ENCODE data around the gene SEMA4C.
"Not testable (repeated sequence)": the region's sequence is repeated elsewhere in the genome, so short reads cannot be mapped to it uniquely, and the experiment has no call there.

SEMA4C gene

DNA sequence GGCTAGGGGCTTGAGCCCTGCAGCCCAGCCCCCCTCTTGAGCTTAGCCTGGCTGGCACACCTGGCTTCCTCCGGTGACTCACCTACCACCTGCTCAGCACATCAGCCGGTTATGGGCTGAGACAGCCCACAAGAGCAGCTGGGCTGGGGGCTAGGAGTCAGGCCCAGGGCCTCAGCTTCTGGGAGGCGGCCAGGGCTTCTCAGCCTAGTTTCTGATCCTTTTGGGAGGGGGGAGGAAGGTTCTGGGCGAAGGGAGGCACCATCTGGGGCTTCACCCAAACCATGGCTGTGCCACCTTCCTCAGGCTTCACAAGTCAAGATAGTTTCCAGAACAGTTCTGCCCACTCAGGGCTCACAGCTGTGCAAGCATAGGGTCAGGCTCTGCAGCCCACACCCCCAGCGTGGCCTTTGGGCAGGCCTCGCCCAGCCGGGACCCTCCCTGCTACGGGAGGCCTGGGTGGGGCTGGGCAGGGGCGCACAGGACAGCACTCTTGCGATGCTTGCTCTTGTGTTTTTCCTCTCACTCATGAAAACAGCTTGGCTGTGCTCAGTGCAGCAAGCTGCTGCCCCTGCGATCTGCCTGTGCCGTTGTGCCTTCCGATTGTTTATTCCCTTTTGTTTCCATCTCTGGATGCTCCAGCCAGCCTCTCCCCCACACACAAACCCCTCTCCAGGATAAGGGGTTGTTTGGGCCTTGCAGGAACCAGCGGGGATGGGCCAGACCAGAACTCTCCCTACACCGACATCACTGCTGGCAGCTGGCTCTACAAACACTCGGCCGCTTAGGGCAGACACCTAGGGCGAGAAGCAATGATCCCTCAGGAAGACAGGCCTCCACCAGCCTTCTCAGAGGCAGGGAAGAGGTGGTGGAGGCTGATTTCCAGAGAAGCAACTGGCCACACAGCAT lies 26.1 kb upstream of the SEMA4C start:
- peak; percentile 65 for DNase-seq

DNA sequence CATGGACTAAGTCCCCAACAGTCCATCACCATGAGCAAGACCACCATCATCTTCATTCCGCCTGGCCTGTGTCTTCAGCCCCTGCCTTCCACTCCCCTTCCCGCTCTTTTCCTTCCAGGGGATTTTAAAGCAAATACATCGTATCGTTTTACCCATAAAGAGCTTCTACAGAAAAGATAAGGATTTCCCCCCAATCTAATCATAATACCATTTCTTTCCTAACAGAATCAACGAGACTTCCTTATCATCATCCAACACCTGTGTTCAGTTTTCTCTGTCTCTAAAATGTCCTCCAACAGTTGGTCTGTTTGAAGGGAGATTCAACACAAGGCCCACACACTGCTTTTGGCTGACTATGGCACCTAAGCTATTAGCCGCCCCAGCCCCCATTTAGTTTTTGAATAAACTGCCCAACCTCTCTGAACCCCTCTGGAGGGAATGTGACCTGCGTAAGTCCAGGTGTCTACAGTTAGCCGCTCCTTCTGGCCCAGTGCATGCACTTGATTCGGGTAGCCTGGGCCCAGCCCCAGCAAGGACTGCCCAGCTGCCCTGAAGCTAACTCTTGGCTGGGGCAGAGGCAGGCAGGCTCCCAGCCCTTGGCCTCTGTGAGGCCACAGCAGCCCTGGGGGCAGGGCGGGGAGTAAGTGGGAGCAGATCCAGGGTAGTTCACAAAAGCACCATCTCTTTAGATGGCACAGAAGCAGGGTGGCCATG lies 25.3 kb upstream of the SEMA4C start:
- DNase-seq: no peak

DNA sequence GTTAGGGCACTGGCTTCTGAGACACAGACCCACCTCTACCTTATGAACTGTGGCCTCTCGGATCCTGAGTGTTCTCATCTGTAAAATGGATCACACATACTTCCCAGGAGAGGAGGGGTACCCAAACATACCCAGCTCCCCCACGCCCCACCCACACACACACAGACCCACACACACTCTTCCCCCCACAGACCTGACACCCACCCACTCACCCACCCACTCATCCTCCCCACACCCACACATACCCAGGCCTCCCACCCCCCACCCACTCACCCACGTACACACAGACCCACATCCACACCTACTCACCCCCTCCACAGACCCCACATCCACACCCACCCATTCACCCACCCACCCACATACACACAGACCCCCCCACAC lies 24.3 kb upstream of the SEMA4C start:
- no peak for DNase-seq

DNA sequence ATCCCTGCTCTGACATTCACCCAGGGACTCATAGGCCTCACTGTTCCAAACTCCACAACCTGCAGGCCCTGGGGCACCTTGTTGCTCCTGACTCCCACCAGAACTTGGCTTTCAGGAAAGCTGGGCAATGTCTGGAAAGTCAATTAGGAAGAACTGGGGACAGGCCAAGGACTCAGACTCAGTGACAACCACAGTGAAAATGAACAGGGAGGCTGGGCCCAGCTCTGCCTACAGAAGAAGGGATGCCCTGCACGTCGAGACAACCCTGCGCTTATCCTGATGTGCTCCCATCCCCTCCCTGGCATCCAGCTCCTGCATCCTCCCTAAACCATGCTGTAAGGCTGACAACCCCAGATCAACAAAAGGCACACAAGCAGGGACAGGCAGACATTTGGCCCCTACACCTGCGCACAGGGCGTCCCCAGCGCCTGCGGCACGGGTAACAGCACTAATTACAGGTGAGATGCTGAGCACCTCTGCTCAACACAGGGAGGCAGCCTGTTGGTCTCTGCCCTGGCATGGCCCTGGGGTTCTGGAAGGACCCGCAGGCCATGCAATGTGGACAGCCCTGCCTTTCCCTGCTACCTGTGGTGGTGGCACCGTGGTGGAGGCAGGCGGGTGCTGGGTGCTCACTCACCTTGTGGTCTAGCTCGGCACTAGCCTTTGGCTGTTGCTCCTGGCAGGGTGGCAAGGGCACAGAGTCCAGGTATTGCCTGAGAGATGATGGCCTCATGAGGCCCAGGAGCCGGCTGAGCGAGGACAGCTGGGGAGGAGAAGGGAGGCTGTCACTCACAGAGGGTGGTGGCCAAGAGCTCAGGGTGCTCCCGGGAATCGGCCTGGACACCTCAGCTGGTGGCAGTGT lies 23.6 kb upstream of the SEMA4C start:
- DNase-seq: no peak

DNA sequence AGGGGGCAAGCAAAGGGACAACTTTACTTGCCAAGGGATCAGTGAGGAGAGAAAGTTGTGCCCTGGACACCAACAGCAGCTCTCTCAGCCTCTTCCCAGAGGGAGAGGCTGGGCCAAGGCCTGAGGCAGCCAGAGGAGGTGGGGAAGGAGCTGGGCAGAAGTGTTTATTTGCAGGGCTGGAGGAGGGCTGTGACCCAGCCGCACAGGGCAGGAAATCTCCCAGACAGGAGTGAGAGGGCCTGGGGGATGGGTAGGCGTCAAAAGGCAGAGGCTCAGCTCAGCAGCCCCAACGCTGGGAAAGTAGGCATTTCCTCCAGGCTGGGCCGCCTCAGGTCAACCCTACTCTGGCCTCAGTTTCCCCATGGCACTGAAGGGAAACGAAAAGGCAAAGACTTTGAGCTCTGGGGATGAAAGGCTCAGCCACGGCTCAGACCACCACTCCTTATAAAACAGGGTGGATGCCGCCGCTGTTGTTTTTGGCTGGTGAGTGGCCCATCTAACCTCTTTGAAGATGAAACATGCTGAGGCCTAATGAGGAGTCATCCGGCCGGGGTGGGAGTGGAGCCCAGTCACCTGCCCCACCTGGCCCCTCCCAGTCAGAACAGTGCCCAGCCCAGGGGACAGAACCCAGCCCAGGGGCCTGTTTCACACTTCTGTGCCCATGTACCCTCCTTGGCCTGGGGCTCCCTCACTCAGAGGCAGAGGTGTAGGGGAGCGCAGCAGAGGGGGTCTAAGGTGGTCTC lies 21.9 kb upstream of the SEMA4C start:
- no peak for DNase-seq

DNA sequence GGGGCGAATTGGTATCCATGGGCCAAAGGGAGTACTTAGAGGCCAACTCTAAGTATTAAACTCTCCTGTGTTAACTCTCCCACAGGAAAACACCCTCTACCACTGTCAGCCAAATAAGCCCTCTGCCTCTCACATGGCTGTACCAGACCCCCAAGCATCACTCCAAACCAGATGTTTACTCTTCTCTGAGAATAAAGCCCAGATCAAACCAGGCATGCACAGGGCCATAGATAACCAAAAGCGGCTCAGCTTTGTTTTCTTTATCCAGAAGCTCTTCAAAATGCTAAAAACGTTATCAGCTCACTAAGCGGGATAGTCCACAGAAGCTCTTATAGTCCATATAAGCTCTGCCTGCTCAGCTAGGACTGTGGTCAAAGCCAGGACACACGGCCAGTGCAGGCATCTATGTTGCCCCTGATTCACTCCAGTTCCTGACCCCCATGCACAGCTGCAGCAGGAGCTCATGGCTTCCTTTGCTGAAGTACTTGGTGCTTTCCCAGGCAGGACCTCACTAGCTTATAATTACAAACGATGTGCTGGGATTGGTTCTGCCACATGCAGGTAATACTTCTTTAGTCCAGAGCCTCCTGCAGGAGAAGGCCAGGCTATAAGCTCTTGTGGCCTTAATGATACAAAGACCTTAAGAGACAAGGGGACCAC lies 21.0 kb upstream of the SEMA4C start:
- DNase-seq: no peak

DNA sequence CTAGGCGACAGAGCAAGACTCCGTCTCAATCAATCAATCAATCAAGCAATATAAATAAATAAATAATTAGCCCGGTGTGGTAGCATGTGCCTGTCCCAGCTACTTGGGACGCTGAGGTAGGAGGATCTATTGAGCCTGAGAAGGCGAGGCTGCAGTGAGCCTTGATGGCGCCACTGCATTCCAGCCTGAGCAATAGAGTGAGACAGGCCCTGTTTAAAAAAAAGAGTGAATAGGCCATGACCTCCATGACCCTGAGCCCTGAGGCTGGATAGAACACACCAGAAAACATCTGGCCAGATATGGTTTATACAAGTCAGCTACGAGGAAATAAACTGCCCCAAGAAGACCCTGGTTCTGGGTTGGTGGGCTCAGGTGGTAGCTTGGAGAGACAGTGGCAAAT lies 20.4 kb upstream of the SEMA4C start:
- no peak for DNase-seq

DNA sequence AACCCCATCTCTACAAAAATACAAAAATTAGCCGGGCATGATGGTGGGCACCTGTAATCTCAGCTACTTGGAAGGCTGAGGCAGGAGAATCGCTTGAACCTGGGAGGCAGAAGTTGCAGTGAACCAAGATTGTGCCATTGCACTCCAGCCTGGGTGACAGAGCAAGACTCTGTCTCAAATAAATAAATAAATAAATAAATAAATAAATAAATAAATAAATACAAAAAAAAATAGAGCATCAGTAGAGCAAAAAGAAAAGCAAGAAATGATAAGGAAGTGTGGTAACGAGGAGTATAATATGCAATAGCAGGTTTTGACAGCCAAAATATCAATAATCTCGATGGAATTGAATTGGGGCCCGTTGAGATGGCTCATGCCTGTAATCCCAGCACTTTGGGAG lies 19.6 kb upstream of the SEMA4C start:
- not testable (repeated sequence) for DNase-seq

DNA sequence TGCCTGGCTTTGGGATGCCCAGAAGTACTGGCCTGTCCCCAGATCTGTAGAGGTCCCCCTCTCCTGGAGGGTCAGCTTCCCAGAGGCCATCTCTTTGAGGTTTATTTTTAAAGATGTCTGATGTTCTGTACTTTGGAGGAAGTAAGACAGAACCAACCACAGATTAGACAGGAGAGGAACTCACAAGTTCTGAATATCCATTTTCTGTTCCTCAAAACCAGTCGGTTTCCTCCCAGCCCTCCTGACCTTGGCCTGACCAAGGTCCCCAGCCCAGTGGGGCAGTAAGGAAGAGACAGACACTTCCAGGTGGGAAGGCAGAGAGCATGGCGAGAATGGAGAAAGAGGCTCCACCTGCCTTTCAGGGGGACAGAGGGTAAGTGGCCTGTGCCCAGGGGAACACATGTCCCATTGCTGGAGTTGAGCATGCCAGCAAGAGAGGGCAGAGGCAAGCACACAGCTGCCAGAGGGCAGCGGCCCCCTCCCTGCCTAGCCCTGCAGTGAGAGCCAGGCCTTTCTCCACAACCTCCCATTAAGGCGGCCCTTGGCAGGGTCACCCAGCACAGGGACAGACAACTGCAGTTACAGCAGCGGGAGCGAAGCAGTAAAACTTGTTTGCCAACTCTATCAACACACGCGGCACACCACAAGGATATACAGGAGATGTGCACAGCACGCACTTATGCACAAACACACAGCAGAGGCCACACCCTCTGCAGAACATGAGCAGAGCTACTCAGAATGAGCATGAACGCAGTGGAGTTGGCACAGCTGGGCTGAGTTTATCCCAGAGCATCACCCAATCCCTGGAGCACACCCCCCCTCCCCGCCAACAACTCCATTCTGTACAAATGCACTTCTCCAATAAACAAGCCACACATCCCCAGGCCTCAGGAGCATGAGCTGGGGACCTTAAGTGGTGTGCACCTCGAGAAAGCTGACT lies 18.5 kb upstream of the SEMA4C start:
- DNase-seq: no peak

DNA sequence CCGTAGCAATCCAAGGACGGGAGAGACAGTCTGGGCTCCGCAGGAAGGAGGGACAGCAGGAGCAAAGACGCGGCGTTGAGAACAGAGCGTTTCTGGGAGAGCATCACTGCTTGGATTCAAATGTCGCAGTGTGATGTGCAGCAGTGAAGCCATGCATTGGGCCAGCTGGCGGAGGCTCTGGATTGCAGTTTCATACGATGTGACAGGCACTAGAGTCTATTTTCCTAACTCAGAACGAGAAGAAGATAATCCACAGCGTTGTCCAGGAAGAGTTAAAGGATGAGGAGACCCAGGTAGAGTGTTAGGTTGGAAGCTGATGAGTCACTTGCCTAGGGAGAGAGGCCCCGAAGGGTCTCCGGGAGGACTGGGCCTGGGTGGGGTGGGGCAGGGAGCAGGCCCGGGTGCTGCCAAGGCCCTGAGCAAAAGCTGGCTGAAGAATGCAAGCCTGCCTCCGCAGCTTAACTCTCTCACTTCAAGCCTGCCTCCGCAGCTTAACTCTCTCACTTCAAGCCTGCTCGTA lies 17.7 kb upstream of the SEMA4C start:
- DNase-seq: no peak

DNA sequence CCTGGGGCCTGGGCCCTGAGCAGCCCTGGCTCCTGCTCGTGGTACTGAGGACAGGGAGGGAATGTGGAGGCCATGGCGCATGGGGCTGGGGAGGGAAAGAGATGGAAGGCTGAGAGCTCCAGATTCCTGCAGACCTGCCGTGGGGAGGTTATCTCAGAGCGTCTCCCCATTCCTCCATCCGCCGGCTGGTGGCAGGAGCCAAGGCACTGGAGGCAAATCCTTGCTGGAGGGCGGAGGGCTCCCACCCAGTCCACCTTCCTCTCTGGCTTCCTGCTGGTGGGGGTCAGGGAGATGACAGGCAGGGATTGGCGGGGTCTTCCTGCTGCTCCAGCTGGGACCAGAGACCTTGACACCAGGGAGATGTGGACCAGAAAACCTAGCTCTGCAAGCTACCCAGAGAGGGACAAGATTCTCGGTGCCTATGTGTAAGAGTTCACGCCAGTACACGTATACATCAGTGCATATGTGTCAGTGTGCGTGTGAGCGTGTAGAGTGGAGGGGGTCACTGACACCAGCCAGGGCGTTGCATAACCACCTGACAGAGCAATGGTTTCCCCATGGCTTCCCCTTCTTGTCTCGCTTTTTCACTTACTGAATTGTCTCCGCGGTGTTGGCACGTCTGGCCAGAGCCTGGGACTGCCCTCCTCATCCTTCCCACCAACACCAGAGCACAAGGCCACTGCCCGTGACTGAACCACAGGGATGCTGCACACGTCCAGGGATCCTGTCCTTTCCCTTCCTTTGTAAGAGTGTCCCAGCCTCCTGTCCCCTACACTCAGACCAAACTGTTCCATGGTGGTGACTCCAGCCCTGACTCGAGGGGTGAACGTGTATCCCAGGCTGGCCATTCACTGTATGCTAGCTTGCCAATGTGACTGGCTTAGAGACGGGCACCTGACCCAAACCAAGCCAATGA lies 15.8 kb upstream of the SEMA4C start:
- no peak for DNase-seq

DNA sequence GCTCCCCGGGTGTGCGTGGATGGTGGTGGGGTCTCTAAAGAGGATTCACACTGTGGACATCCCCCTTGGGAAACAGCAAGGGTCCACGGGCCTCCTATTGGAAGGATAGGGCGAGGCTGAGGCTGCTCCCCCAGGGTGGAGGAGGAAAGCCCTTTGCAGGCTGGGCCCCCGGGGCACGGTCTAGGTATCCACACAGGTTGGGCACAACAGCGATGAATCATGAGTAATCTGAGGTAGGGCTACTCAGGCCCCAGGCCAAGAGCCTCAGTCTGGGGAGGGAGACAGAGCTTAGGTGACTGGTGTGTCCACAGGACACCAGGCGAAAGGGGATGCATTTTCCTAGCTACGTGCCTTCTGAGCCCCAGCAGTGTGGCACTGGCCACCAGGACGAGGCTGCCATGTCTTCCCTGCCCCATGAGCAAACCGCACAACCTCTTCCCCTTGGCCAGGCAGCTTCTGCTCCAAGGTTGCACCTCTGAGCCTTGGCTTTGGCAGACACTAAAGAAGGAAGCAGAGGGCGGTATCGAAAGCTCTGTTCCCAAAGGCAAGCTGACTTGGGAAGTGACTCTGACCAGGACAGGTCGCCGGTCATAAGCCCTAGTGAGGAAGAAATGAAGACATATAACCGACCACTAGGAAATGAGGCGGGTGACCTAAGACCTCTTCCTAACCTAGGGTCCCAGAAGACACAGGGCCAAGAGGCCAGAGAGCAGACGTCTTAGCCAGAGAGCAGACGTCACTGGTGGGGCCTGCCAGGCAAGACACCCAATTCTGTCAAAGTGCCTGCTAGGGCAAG lies 14.6 kb upstream of the SEMA4C start:
- no peak for DNase-seq

DNA sequence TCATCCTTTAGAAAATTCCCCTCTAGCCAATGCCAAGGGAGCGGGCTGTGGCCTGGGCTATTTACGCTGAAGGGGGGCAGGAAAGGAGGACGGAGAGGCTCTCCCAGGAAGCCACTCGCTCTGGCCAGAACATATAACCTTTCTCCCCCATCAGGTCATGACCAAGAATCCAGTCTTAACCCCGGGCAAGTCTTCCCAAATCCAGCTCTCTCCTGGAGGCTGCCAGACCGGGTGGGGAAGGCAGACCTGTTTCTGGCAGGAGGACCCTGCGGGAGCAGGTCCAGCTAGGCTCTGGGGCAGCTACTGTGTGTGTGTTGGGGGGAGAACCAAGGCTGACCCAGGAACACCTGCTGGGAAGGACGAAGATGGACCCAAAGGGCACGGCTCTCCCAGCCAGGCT lies 13.4 kb upstream of the SEMA4C start:
- DNase-seq: no peak

DNA sequence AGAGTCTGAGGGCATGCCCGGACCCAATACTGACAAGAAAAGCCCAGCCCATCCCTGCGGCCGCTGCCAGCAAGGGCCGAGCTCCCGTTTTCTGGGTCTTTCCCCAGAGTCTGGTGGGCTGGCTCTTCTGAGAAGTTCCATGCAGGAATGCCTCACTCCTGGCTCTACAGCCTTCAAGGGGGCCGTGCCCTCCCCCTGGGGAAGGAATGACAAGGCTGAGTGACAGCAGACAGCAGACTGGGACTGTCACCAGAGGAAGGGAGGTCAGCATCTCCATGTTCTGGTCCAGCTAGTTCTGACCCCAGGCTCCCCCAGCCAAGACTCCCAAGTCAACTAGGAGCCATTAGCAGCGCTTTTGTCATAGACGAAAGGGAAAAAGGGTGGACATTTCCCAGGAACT lies 13.0 kb upstream of the SEMA4C start:
- no peak for DNase-seq

DNA sequence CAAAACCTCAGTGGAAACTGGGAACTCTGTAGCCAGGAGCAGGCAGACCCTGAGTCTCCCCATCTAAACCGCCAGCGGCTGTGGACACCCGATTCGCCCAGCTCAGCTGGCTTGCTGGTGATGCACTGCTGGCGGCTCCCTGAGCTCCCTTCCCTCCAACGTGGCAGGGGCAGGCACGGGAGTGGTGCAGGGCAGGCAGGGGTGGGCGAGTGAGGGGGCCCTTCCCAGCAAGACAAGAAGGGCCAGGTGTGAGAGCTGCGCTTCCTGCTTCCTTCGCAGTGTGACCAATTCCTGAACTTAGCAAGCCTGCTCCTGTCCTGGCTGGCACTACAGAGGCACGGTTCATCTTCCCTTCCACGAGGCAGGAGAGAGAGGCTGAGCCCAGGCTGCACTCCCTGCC lies 12.3 kb upstream of the SEMA4C start:
- DNase-seq: no peak

DNA sequence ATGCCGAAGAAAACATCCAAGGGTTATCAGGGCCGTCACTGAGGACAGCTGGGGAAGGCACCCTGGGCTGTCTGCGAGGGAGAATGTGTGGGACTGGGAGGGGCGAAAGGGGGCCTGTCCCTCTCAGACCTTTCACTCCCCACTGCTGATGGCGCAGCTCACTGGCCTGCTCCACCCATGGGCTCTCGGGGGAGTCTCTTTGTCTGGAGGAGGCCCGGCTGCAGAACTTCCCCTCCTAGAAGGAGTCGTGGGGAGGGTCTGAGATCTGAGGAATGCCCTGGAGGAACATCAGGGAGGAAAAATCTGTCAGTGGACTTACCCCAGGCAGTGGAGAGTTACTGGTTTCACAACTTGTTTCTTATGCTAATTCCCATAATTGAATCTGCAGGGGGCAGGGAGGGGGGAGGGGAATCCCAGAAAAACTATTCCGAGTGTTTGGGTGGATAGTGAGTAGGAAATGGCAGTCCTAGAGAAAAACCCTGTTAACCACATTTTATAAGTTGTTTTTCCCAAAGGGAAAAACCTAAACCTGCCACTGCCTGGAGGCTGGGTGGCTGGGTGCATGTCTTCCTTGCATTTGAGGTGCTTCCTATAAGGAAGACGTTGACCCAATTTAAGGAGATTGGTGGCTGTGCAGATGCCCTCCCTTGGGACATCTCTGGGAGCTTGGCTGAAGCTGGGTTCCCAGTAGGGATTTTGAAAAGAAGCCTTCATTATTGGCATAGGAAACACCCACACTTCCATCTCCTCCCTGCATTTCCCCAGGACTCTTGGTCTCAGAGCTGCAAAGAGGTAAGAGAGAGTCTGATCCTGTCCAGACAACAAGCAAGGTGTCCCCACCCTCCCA lies 11.7 kb upstream of the SEMA4C start:
- DNase-seq: no peak

DNA sequence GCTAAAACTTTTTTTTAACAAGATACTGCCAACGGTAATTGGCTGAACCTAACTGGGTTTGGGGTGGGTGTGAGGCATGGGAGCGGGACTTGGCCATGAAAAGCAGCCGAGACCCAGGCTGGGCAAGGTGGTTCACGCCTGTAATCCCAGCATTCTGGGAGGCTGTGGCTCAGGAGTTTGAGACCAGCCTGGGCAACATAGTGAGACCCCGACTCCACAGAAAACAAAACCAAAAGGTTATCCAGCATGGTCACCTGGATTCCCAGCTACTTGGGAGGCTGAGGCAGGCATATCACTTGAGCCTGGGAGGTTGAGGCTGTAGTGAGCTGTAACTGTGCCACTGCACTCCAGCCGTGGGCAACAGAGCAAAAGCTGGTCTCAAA lies 11.0 kb upstream of the SEMA4C start:
- DNase-seq: no peak

DNA sequence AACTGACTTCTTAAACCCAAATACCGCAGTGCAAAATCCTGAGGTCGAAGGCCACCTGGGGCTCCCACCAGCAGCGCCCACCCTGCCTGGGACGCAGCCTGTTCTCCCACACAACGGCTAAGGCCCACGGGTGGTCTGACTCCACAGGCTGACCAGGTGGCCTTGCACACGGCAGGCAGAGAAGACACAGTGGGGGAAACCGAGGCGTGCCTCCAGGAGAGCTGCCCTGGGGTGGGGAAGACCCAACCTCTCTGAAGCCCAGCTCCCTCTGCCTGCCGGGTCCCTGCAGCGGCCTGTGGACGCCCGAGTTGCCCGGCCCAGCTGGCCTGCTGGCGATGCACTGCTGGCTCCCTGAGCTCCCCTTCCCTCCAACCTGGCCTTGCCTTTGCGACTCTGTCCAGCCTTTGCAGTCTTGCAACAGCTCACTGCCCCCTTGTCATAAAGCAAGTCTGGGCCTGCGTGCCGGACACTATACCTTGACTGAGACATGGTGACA lies 9.7 kb upstream of the SEMA4C start:
- no peak for DNase-seq
